K562 (cell line): ENCODE data around the gene HMCES. TPM values are rescaled to one million over a fixed set of nuclear protein-coding genes. Genes with fewer than 3 reads are reported as not detected.

ENCODE experiments used
- C11orf30 ChIP-seq: fragments of 450-650 bp; IDR thresholded peaks from 2 replicates; pipeline ENCODE4 v1.6.1; 2016; ENCODE audit warnings: low read depth, mild to moderate bottlenecking
- EZH2 ChIP-seq: IDR thresholded peaks from 2 replicates; pipeline ENCODE4 v1.6.1; 2012; ENCODE audit warnings: low read depth, mild to moderate bottlenecking, inconsistent platforms, low read length, borderline replicate concordance
- KAT2B ChIP-seq: IDR thresholded peaks from one replicate; pipeline ENCODE4 v1.6.1; 2012; ENCODE audit warnings: low read depth, mild to moderate bottlenecking, control low read depth, inconsistent platforms, low read length, moderate library complexity
- MAFK ChIP-seq: IDR thresholded peaks from 2 replicates; pipeline ENCODE4 v1.6.1; 2011; ENCODE audit warnings: low read length, improper control_type of control experiment
- NKRF ChIP-seq: fragments of 450-650 bp; IDR thresholded peaks from 2 replicates; pipeline ENCODE4 v1.6.1; 2016; ENCODE audit warnings: borderline replicate concordance
- NR2C1 ChIP-seq, 2 experiments: fragments of 450-650 bp; IDR thresholded peaks; 2 replicates each; pipeline ENCODE4 v1.6.1; 2017; ENCODE audit warnings: mild to moderate bottlenecking in 2 of 2, antibody characterized with exemption in 1 of 2, inconsistent platforms in 1 of 2, missing compliant biosample characterization in 1 of 2, missing genetic modification characterization in 1 of 2
- NR4A1 ChIP-seq, 2 experiments: fragments of 250-450 bp in 1 of 2; fragments of 450-650 bp in 1 of 2; sonication (Bioruptor Pico) in 1 of 2; IDR thresholded peaks; 2 replicates each; pipeline versions ENCODE4 v1.4.0 to v1.6.1; 2016 to 2020; ENCODE audit warnings: mild to moderate bottlenecking in 2 of 2, missing compliant biosample characterization in 1 of 2, missing genetic modification characterization in 1 of 2, moderate library complexity in 1 of 2
- PML ChIP-seq: IDR thresholded peaks from 2 replicates; pipeline ENCODE4 v1.6.1; 2012; ENCODE audit warnings: low read length, inconsistent platforms
- PRMT5 ChIP-seq: sonication (generic); formaldehyde crosslinking; IDR thresholded peaks from 2 replicates; pipeline ENCODE4 v1.5.0; 2020; ENCODE audit warnings: missing genetic modification reagents
- RUNX1 ChIP-seq: sonication (generic); IDR thresholded peaks from 2 replicates; pipeline ENCODE4 v1.6.1; 2016; ENCODE audit warnings: antibody characterized with exemption, low read depth
- SMAD2 ChIP-seq: fragments of 150-350 bp; IDR thresholded peaks from 2 replicates; pipeline ENCODE4 v1.6.1; 2014; ENCODE audit warnings: low read depth, mild to moderate bottlenecking, low read length
- SNIP1 ChIP-seq: fragments of 450-650 bp; IDR thresholded peaks from 2 replicates; pipeline ENCODE4 v1.7.1; 2017; ENCODE audit warnings: low read depth, mild to moderate bottlenecking
- SRSF1 ChIP-seq: fragments of 200-400 bp; formaldehyde crosslinking; IDR thresholded peaks from 2 replicates; pipeline ENCODE4 v1.6.1; 2017; ENCODE audit warnings: mild to moderate bottlenecking, low read depth, low read length, moderate library complexity
- TRIM25 ChIP-seq: fragments of 450-650 bp; IDR thresholded peaks from 2 replicates; pipeline ENCODE4 v1.7.0; 2016; ENCODE audit warnings: borderline replicate concordance
- ZBTB11 ChIP-seq, 3 experiments: fragments of 200-800 bp in 1 of 3; fragments of 250-450 bp in 1 of 3; fragments of 450-650 bp in 1 of 3; sonication (Bioruptor Pico) in 1 of 3; sonication (Bioruptor generic) in 1 of 3; formaldehyde crosslinking in 1 of 3; IDR thresholded peaks; 2 replicates each; pipeline versions ENCODE4 v1.6.1 to v1.8.0; 2016 to 2022; ENCODE audit warnings: mild to moderate bottlenecking in 2 of 3, missing genetic modification characterization in 2 of 3, missing compliant biosample characterization in 1 of 3, moderate library complexity in 1 of 3
- ZNF639 ChIP-seq, 2 experiments: fragments of 200-800 bp in 1 of 2; sonication (Bioruptor generic) in 1 of 2; sonication (generic) in 1 of 2; formaldehyde crosslinking in 1 of 2; IDR thresholded peaks in 1 of 2; conservative IDR thresholded peaks in 1 of 2; 2 replicates each; pipeline versions ENCODE4 v1.5.0 to v1.6.1; 2016 to 2020; ENCODE audit warnings: missing compliant biosample characterization in 1 of 2, missing genetic modification characterization in 1 of 2, missing genetic modification reagents in 1 of 2
- ZNF830 ChIP-seq: fragments of 250-450 bp; sonication (Bioruptor Pico); IDR thresholded peaks from 2 replicates; pipeline ENCODE4 v1.5.0; 2021; ENCODE audit warnings: mild to moderate bottlenecking
- polyA plus RNA-seq, 8 experiments: library from polyadenylated mRNA; depleted of rRNA in 4 of 8; stranded (reverse) in 5 of 8; unstranded in 3 of 8; fragments of >200 nt; fragmentation: Nextera tagmentation in 2 of 8; fragmentation: Illumina TruSeq in 1 of 8; extraction: Ambion mirVana in 2 of 8; extraction: Trizol in 1 of 8; gene quantifications; 2 replicates each; pipeline versions ENCODE4 v1.2.1 to v1.2.3, GENCODE V29; 2011 to 2014; ENCODE audit warnings: inconsistent platforms in 1 of 8, missing spikeins in 1 of 8
- total RNA-seq, 7 experiments: library from RNA; depleted of rRNA in 6 of 7; stranded (reverse); fragments of >200 nt in 6 of 7; fragmentation: Illumina TruSeq in 2 of 7; extraction: Trizol in 2 of 7; gene quantifications; 2 replicates each; pipeline versions ENCODE4 v1.2.1 to v1.2.3, GENCODE V29; 2011 to 2021; ENCODE audit warnings: low replicate concordance in 1 of 7

HMCES gene
- total and polyA plus RNA-seq, 9 of the 15 experiments (the other 6 are each of a cell fraction or from before 2014, with no cell fraction given), result 18.8 to 45.3 (median 24.8) TPM

- TF ChIP-seq PRMT5 (CRISPR knock-in tag) (no peak), EZH2 (no peak), NR2C1 (IDR thresholded peaks at IDR 0.05) (no peak), NR2C1 (tag; IDR thresholded peaks at IDR 0.05) (no peak), C11orf30 (no peak), ZNF639 (CRISPR knock-in tag; conservative IDR thresholded peaks at IDR 0.05 in 1 of 2, IDR thresholded peaks at IDR 0.05 in 1 of 2) (no peak), PML (no peak), KAT2B (no peak), MAFK (no peak), RUNX1 (no peak), NR4A1 (CRISPR knock-in tag; IDR thresholded peaks at IDR 0.05) (no peak), NR4A1 (tag; IDR thresholded peaks at IDR 0.05) (no peak; the same call in 1 of the 2 replicates), NKRF (no peak), ZNF830 (CRISPR knock-in tag) (no peak), SRSF1 (no peak), SNIP1 (no peak), TRIM25 (no peak), SMAD2 (no peak), ZBTB11 (CRISPR knock-in tag; IDR thresholded peaks at IDR 0.05) (0 out of 6 replicates have a peak, but pooled peaks of 1 of the 3 experiments have one; percentile 30)
Observed at GRCh38 chr3:129238945-129239705, 39.5 kb upstream of the HMCES start (continued).
